PC-9 (cell line): ENCODE data around the gene BSCL2. TPM values are rescaled to one million over a fixed set of nuclear protein-coding genes. Genes with fewer than 3 reads are reported as not detected.

Experiments
- BruUV-seq: library from RNA; stranded (reverse); fragments of 400-500 nt; replicated peaks from 2 replicates; lab custom pipeline; 2021; lab: Mats Ljungman, UMichigan
- CTCF ChIA-PET: fragments of 300-600 bp; sonication (Branson Sonifier 250); formaldehyde crosslinking; loops from one replicate; lab custom pipeline; 2022; ENCODE audit warnings: antibody characterized with exemption; lab: Charles Lee
- POLR2A ChIA-PET: fragments of 300-600 bp; sonication (Branson Sonifier 250); formaldehyde crosslinking; loops from one replicate; lab custom pipeline; 2022; ENCODE audit warnings: antibody characterized with exemption; ENCODE audit not compliant: unreplicated experiment; lab: Charles Lee
- DNase-seq, 2 experiments: peaks; one replicate each; pipeline versions ENCODE4 v3.0.0 to v3.0.0-alpha.2; 2015 to 2022; ENCODE audit warnings: mixed read lengths in 1 of 2
- H2AFZ ChIP-seq: fragments of 200-600 bp; sonication (generic); 2 replicates; pipeline ENCODE4 v1.8.1; 2017; ENCODE audit warnings: antibody characterized with exemption
- H3F3A ChIP-seq: fragments of 200-600 bp; sonication (generic); 2 replicates; pipeline ENCODE4 v1.8.1; 2017; ENCODE audit warnings: antibody characterized with exemption, mild to moderate bottlenecking, low read depth; ENCODE audit not compliant: insufficient read depth
- H3K27ac ChIP-seq: fragments of 200-600 bp; sonication (generic); 2 replicates; pipeline ENCODE4 v1.6.1; 2016; ENCODE audit warnings: mixed run types
- H3K27me3 ChIP-seq: fragments of 200-600 bp; sonication (generic); 2 replicates; pipeline ENCODE4 v1.6.1; 2016; ENCODE audit warnings: low read depth, mixed run types; ENCODE audit not compliant: insufficient read depth
- H3K36me3 ChIP-seq: fragments of 200-600 bp; sonication (generic); 2 replicates; pipeline ENCODE4 v1.6.1; 2016; ENCODE audit warnings: low read depth, mixed run types
- H3K4me1 ChIP-seq: fragments of 200-600 bp; sonication (generic); replicated peaks from 2 replicates; pipeline ENCODE4 v1.6.1; 2016; ENCODE audit warnings: mixed run types; ENCODE audit not compliant: insufficient read depth
- H3K4me2 ChIP-seq: fragments of 200-600 bp; sonication (generic); 2 replicates; pipeline ENCODE4 v1.6.1; 2017; ENCODE audit warnings: mixed run types
- H3K4me3 ChIP-seq: fragments of 200-600 bp; sonication (generic); 2 replicates; pipeline ENCODE4 v1.6.1; 2016; ENCODE audit warnings: mixed run types
- H3K79me2 ChIP-seq: fragments of 200-600 bp; sonication (generic); 2 replicates; pipeline ENCODE4 v1.6.1; 2017; ENCODE audit warnings: low read depth, mixed run types
- H3K9me2 ChIP-seq: fragments of 200-600 bp; sonication (generic); 2 replicates; pipeline ENCODE4 v1.8.1; 2017; ENCODE audit warnings: mild to moderate bottlenecking; ENCODE audit not compliant: insufficient read depth
- H3K9me3 ChIP-seq: fragments of 200-600 bp; sonication (generic); 2 replicates; pipeline ENCODE4 v1.8.1; 2016; ENCODE audit warnings: low read depth; ENCODE audit not compliant: insufficient read depth
- H4K20me1 ChIP-seq: fragments of 200-600 bp; sonication (generic); 2 replicates; pipeline ENCODE4 v1.8.1; 2017; ENCODE audit not compliant: insufficient read depth
- EZH2 ChIP-seq: fragments of 200-600 bp; sonication (generic); IDR thresholded peaks from 2 replicates; pipeline ENCODE4 v1.8.0; 2017; ENCODE audit warnings: antibody characterized with exemption, low read depth
- intact Hi-C: fragments of 100-400 bp; cut with micrococcal nuclease; formaldehyde crosslinking; loops from one replicate; pipeline ENCODE4 v1.10.0; 2022; ENCODE audit not compliant: unreplicated experiment
- total RNA-seq: library from RNA; stranded (reverse); gene quantifications from 2 replicates; pipeline ENCODE4 v1.2.3, GENCODE V29; 2021
- TF ChIP-seq, protein P1 (sequence below): fragments of 200-600 bp; sonication (generic); conservative IDR thresholded peaks from 2 replicates; pipeline ENCODE4 v1.6.1; 2017; ENCODE audit warnings: mixed run types, antibody characterized with exemption, mild to moderate bottlenecking, moderate library complexity

BSCL2 gene
- total RNA-seq, 1 experiment from 2014 or later = 201 TPM

- BruUV-seq = no TSS peak
- DNase-seq = peak in 1 of 2 experiments; percentile 52
- TF ChIP-seq, protein P1, sequence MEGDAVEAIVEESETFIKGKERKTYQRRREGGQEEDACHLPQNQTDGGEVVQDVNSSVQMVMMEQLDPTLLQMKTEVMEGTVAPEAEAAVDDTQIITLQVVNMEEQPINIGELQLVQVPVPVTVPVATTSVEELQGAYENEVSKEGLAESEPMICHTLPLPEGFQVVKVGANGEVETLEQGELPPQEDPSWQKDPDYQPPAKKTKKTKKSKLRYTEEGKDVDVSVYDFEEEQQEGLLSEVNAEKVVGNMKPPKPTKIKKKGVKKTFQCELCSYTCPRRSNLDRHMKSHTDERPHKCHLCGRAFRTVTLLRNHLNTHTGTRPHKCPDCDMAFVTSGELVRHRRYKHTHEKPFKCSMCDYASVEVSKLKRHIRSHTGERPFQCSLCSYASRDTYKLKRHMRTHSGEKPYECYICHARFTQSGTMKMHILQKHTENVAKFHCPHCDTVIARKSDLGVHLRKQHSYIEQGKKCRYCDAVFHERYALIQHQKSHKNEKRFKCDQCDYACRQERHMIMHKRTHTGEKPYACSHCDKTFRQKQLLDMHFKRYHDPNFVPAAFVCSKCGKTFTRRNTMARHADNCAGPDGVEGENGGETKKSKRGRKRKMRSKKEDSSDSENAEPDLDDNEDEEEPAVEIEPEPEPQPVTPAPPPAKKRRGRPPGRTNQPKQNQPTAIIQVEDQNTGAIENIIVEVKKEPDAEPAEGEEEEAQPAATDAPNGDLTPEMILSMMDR = no peak
- no peak for TF ChIP-seq EZH2
- Histone ChIP-seq H3K27ac (peak overlapping the region; percentile 79), H2AFZ (no peak overlapping the region), H3K9me2 (no peaks in the 10 kb centered on the region), H3K4me3 (peak overlapping the region; percentile 79), H3F3A (peaks cover 86% of the 10 kb centered on the region), H3K79me2 (peaks cover 73% of the 10 kb centered on the region), H3K36me3 (peaks cover 26% of the 10 kb centered on the region; the same call in 1 of the 2 replicates), H3K9me3 (no peaks in the 10 kb centered on the region), H3K4me2 (peak overlapping the region; percentile 72), H4K20me1 (0 out of 2 replicates have a peak, but pooled peaks cover 5% of the 10 kb centered on the region), H3K4me1 (peaks cover 46% of the 10 kb centered on the region), H3K27me3 (no peaks in the 10 kb centered on the region)
- CTCF ChIA-PET = no interaction called here
- POLR2A ChIA-PET = no interaction called here
- intact Hi-C loops = loop anchor here (5.0 to 10.0 kb wide), 2 partner anchors 54 to 92 kb away; partner anchors contain the start of genes HNRNPUL2, POLR2G and TTC9C
Observed at GRCh38 chr11:62673196-62673525, 34.1 kb downstream of the BSCL2 start.

DNA sequence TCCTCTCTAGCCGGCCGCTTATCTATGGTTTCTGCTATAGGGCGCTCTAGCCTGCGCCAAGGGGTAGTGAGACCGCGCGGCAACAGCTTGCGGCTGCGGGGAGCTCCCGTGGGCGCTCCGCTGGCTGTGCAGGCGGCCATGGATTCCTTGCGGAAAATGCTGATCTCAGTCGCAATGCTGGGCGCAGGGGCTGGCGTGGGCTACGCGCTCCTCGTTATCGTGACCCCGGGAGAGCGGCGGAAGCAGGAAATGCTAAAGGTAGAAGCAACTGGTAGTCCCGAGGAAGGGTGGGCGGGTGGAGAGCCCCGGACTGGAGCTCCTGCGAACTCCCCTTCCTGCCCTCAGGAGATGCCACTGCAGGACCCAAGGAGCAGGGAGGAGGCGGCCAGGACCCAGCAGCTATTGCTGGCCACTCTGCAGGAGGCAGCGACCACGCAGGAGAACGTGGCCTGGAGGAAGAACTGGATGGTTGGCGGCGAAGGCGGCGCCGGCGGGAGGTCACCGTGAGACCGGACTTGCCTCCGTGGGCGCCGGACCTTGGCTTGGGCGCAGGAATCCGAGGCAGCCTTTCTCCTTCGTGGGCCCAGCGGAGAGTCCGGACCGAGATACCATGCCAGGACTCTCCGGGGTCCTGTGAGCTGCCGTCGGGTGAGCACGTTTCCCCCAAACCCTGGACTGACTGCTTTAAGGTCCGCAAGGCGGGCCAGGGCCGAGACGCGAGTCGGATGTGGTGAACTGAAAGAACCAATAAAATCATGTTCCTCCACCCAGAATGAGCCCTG, 35.4 kb downstream of the BSCL2 start, which contains the start of the genes LBHD1 and UQCC3:
Gene LBHD1 (minus strand): TSS at position 660 of the 782 bp plus-strand sequence. CDS start 2,236 bp downstream, outside the sequence.
Gene UQCC3 (plus strand): TSS at position 66 of the 782 bp plus-strand sequence. CDS start 73 bp downstream, at position 139.
- H3K79me2 ChIP-seq = peaks cover 74% of the 10 kb centered on the region
- H2AFZ ChIP-seq = peak within 1 kb of the TSS; percentile 83
- H3F3A ChIP-seq = peaks cover 86% of the 10 kb centered on the region
- peaks cover 46% of the 10 kb centered on the region for H3K4me1 ChIP-seq
- intact Hi-C loops = loop anchor here (5.0 to 10.0 kb wide), 2 partner anchors 56 to 93 kb away; partner anchors contain the start of genes HNRNPUL2, POLR2G and TTC9C
- H3K4me2 ChIP-seq = peak within 1 kb of the TSS; percentile 72
- no peaks in the 10 kb centered on the region for H3K9me3 ChIP-seq
- BruUV-seq = no TSS peak
- no peaks in the 10 kb centered on the region for H3K9me2 ChIP-seq
- ChIA-PET CTCF (interaction anchor here (0.6 kb wide), 2 partner anchors 80 to 194 kb away, joined by 3 to 7 read pairs; partner anchors contain the start of gene TUT1), POLR2A (interaction anchor here (0.6 to 1.7 kb wide), 11 partner anchors 52 to 179 kb away, joined by 3 to 7 read pairs (median 5); partner anchors contain the start of genes HNRNPUL2 and TUT1)
- peaks cover 19% of the 10 kb centered on the region for H3K36me3 ChIP-seq
- no peak for TF ChIP-seq EZH2
- TF ChIP-seq, protein P1 = no peak
- H3K27me3 ChIP-seq = no peaks in the 10 kb centered on the region
- H3K27ac ChIP-seq = peak within 1 kb of the TSS; percentile 79
- peaks cover 5% of the 10 kb centered on the region; the same call in 1 of the 2 replicates for H4K20me1 ChIP-seq
- peak; percentile 75 to 80 for DNase-seq
- peak within 1 kb of the TSS; percentile 79 for H3K4me3 ChIP-seq

DNA sequence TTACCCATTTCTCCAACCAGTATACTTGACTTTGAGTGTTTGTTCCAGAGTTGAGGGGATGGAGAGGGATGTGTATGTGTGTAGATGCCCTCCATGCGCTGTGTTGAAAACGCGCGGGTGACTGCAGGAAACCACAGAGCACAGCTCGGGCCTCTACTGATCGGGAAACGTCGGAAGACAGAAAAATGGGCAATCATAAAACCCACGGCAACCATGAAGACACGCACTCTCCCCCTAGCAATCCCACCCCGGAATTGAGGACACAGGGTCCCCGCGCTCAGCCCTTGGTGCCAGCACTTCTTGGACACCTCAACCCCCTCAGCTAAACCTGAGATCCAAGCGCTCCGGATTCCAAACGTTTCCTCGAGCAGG, 36.0 kb downstream of the BSCL2 start:
- peak overlapping the region; percentile 79 for H3K4me3 ChIP-seq
- peaks cover 19% of the 10 kb centered on the region for H3K36me3 ChIP-seq
- H3K9me3 ChIP-seq = no peaks in the 10 kb centered on the region
- H3K27me3 ChIP-seq = no peaks in the 10 kb centered on the region
- H3F3A ChIP-seq = peaks cover 86% of the 10 kb centered on the region
- no peak for DNase-seq
- peak overlapping the region; percentile 79 for H3K27ac ChIP-seq
- POLR2A ChIA-PET = interaction anchor here (0.6 to 1.7 kb wide), 9 partner anchors 51 to 179 kb away, joined by 3 to 7 read pairs (median 5); no protein-coding TSS in a partner anchor
- H3K79me2 ChIP-seq = peaks cover 75% of the 10 kb centered on the region
- peaks cover 5% of the 10 kb centered on the region; the same call in 1 of the 2 replicates for H4K20me1 ChIP-seq
- peak overlapping the region; percentile 83 for H2AFZ ChIP-seq
- peaks cover 51% of the 10 kb centered on the region for H3K4me1 ChIP-seq
- no peak for TF ChIP-seq EZH2
- TF ChIP-seq, protein P1 = no peak
- H3K9me2 ChIP-seq = no peaks in the 10 kb centered on the region
- intact Hi-C loops = loop anchor here (5.0 to 10.0 kb wide), 2 partner anchors 56 to 94 kb away; partner anchors contain the start of genes HNRNPUL2, POLR2G and TTC9C
- BruUV-seq = no TSS peak
- H3K4me2 ChIP-seq = peak overlapping the region; percentile 72
- CTCF ChIA-PET = no interaction called here
